Stimulated activated CD8-positive, alpha-beta memory T cell treated with anti-CD3 and anti-CD28 coated beads, Interleukin-4, amount 100 ng/mL, for 1 hour (primary cell): ENCODE data around the gene TMPRSS13.

Experiments used
- DNase-seq, 2 donors: peaks; one replicate each; pipeline ENCODE4 v3.0.0-alpha.2; 2020; ENCODE audit warnings: low read depth in 2 of 2, low spot score in 1 of 2

TMPRSS13 gene

GRCh38 chr11:117857734-117858414 lies 71.3 kb downstream of the TMPRSS13 start:
- DNase-seq: no peak

GRCh38 chr11:117855912-117856651 lies 73.1 kb downstream of the TMPRSS13 start:
- DNase-seq: no peak

DNA sequence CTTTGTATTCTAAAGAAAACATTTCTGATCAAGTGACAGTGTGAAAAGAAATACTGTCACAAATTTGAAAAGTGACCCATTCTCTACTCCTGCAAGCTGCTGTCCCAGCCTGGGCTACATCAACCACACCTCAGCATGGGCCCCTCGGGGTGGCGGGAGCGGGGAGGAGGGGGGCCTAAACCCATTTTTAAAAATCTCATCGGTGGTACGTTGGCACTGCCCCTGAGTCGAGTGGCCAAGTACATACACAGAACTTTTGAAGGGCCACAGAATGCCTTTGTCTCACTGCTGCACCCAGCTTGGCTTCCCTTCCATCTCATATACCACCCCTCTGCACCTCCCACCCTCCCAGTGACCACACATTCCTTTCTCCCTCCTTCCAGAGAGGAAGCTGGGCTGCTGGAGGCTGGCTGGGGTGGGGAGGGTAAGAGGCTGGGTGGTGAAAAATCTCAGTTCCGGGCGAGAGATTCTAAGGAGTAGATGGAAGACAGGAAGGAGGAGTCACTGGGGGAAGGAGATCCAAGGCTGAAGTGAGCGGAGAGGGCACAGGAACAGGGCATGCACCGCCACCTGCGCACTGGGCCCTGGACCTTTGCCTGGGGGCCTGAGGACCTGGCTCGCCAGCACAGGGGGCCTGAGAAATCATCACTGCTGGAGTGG lies 73.9 kb downstream of the TMPRSS13 start:
- no peak for DNase-seq

DNA sequence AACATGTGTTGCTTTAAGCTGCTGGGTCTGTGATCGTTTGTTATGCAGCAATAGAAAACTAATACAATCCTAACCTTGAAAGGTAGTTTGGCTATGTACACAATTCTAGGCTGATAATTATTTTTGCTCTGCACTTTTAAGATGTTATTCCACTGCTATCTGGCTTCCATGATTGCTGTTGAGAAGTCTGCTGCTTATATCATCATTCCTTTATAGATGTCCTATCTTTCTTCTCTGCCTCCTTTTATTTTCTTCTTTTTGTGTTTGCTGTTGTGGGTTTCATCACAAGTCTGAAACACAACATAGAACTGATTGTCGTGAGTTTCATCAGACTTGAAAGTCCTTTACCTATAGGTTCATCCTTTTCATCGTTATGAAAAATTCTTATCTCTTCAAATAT lies 76.9 kb downstream of the TMPRSS13 start:
- DNase-seq: no peak

GRCh38 chr11:117851852-117852251 lies 77.3 kb downstream of the TMPRSS13 start:
- DNase-seq: no peak

DNA sequence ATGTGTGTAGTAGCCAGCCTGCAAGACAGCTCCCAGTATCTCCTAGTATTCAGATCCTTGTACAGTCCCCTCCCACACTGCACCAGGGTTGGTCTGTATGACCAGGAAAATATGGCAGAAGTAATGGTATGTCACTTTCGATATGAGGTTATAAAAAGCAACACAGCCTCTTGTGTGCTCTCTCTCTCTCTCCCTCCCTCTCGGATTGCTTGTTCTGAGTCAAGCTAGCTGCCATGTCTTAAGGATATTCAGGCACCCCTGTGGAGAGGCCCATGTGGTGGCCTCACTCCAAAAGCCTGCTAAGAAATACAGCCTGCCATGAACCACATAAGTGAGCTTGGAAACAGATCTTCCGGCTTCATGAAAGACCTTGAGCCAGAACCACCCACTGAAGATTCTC lies 78.1 kb downstream of the TMPRSS13 start:
- no peak for DNase-seq
